Effector CD4-positive, alpha-beta T cell (primary cell): Measurements from ENCODE around the gene TWIST2.

Experiments used
- DNase-seq: peaks from one replicate; pipeline ENCODE4 v3.0.0-alpha.2; 2020

The TWIST2 gene

DNA sequence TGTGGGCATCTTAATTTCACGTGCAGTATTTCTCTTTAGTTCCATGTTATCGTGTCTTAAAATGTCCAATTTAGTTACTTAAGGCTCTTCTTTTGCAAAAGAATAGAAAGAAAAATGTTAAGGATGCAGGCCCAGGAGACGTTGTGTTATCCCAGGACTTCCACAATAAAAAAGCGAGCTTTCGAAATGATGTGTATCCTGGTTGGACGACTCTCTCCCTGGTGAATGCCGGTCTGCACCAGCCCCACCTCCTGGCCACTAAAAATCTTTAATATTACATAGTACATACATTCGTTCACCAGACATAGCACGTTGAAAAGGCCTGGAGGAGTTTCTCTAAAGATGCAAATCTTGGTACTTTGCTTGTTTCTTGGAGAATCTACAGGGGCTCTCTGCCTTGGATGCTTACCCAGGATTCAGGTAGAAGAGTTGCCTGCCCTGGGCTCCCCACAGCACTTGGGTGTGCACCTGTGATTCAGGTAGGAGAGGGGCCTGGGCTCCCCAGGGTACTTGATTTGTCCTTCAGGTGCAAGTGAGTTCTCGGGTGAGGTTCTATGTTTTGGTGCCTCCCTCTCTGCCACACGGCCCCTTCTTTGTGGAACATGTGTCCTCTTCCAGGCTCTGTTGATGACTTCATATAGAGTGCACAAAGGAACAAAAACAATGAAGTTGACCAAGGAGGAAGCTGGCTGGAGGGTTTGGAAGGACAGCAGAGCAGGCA, 26.6 kb downstream of the TWIST2 start:
- DNase-seq, result no peak

DNA sequence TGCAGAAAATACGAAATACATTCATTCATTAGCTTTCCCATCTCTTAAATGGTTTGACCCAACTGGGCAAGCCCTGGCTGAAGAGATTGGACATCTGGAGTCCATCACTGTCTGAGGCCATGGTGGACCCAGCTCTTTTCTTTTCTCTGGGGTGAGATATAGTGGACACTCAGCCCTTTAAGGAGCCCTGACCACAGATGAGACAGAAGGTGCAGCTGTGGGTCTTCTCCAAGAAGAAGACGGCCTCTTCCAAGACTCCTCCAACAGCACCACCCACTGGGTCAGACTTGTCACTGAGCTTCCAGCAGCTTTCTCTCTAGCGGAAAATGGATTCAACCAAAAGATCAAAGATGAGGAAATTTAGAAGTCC, 27.2 kb downstream of the TWIST2 start:
- DNase-seq, result no peak

- no peak for DNase-seq
These were observed 27.8 kb downstream of the TWIST2 start for GRCh38 chr2:238875471-238876231.

- DNase-seq, result no peak
These were observed 28.3 kb downstream of the TWIST2 start for GRCh38 chr2:238876232-238876630.

- no peak for DNase-seq
These were observed 30.3 kb downstream of the TWIST2 start for GRCh38 chr2:238878051-238878735.

- DNase-seq, result no peak
These were observed 31.2 kb downstream of the TWIST2 start for GRCh38 chr2:238879043-238879442.

GRCh38 chr2:238879621-238880377, 31.9 kb downstream of the TWIST2 start:
- no peak for DNase-seq

- no peak for DNase-seq
These were observed 33.6 kb downstream of the TWIST2 start for GRCh38 chr2:238881353-238882081.

GRCh38 chr2:238882082-238882755, 34.3 kb downstream of the TWIST2 start:
- no peak for DNase-seq

GRCh38 chr2:238883421-238883901, 35.6 kb downstream of the TWIST2 start:
- no peak for DNase-seq

GRCh38 chr2:238884122-238884811, 36.4 kb downstream of the TWIST2 start:
- DNase-seq, result no peak

DNA sequence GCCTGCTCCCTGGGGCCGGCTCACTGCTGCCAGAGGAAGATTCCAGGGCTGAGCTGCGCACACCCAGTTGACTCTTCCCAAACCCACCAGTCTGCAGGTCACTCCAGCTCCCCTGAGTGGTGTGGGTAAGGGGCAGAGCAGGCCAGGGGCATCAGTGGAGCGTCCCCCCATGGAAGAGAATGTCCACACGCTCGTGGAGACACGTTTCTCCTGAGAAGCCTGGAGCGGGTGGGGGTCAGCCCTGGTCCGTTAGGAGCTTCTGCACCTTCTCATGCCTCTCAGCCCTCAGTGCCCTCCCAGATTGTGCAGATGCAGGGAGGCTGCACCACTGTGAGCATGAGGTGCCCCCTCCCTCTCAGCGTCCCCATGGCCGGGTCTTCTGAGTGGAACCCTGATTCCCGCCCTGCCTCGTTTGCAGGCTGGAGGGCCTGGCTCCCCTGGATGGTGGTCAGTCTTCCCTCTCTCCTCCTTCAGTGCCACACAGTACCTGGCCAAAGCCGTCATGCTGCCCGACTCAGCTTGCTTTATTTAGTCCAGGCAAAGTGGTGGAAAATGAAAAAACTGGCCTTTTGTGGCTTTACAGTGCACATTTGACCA, 37.0 kb downstream of the TWIST2 start:
- DNase-seq, result no peak

DNA sequence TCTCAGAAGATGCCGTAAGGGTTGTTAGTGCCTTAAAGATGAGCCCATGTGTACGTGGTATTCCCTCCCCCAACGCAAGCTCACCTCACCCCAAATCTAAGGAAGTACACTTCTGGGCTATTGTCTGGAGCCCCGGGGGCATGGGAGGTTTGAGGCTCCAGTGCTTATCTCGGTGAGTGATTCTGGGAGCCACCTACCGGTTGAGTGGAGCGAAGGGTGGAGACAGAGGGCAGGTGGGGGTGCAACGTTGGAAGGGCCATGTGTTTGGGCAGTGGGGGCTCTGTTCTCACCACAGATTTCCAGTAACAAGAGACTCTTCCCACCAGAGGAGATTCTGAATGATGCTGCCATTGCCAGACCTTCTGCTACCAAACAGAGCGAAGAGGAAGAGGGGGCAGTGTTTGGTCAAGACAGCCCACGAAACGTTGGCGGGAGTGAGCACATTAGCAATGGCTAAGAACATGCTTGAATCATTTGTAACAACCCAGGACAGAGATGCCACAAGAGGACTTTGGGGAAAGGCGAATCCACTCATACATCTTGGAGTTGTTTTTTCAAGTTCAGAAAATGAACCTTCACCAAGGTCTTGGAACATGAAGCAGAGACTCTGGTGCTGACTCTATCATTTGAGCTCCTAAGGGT, 38.7 kb downstream of the TWIST2 start:
- DNase-seq, result no peak

- no peak for DNase-seq
These were observed 39.7 kb downstream of the TWIST2 start for GRCh38 chr2:238887616-238888015.

GRCh38 chr2:238888781-238889180, 40.9 kb downstream of the TWIST2 start:
- no peak for DNase-seq

DNA sequence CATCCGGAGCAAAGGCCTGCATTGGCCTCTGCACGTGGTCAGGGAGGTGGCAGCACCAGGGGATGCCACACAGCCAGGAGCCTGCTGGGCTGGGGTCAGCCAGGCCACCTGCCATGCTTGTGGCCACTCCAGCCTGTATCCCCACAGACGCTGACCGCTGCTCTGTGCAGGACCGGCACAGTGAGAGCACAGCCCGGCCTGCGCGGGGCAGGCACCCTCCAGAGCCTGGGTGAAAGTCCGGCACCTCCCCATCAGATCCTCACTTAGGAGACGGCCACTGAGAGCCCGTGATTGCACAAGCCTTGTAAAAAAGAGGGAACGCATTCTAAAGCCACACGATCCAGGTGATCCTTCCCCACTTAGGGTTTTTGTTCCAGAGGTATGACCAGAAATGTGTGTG, 42.2 kb downstream of the TWIST2 start:
- DNase-seq, result no peak

- DNase-seq, result no peak
These were observed 43.0 kb downstream of the TWIST2 start for GRCh38 chr2:238890618-238891456.

- DNase-seq, result no peak
These were observed 43.7 kb downstream of the TWIST2 start for GRCh38 chr2:238891457-238892203.

- DNase-seq, result no peak
These were observed 44.3 kb downstream of the TWIST2 start for GRCh38 chr2:238892204-238892500.
